ENCODE measurements around the gene CFDP1. TPM values are rescaled to one million over a fixed set of nuclear protein-coding genes. Genes with fewer than 3 reads are reported as not detected.

Gene CFDP1
- total RNA-seq, 1 donor from 2014 or later = 60.2 TPM

- DNase-seq (ENCODE audit: low spot score) = no peak
Observed at GRCh38 chr16:75319513-75320411, 113.5 kb downstream of the CFDP1 start.

DNA sequence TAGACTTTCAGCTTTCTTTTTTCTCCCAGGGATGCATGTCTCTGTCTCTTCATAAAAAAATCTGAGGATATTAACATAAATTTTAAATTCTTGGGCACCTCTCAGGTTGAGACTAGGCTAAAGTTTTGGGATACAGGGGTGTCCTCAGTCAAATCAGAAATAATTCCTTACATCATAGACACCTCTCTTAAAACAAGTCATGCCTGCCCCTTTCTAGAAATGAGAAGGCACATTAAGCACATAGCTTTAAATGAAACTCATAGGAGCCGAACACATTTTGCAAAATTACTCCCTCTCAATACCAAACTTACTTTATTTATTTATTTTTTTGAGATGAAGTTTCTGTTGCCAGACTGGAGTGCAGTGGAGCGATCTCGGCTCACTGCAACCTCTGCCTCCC, 114.6 kb downstream of the CFDP1 start:
- no peak for DNase-seq (ENCODE audit: low spot score)

DNA sequence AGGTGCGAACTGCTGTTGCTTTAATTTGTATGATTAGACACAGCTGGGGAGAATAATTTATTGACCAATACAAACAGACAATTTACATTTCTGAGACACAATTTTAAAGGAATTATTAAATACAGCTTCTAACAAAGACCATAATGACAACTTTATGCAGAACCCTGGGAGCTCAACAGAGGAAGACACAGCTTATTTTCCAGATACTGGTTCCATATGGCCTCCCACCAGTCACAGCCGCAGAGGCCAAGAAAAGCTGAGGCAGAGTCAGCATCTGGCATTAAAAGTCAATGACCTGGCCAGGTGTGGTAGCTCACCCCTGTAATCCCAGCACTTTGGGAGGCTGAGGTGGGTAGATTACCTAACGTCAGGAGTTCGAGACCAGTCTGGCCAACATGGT, 115.8 kb downstream of the CFDP1 start:
- DNase-seq (ENCODE audit: low spot score) = no peak

DNA sequence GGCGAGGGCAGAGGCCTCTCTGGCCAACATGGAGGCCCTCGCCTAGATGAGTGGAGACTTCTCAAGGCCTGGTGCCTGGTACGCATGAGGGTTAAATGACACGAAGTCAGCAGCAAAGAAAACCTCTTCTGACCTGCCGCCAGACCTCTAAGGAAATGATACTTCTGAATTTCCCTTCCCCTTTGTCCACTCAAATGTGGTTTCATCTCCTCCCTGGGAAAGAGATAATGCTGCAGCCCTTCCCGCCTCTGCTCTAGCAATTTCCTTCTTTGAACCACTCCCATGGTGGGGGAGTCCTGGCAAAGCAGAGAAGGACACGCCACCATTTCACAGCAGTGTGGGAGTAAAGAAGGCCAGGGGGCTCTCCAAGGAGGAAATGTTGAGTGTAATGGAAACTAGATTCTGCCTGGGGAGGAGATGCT, 116.2 kb downstream of the CFDP1 start:
- DNase-seq (ENCODE audit: low spot score) = no peak

GRCh38 chr16:75315539-75316306, 117.6 kb downstream of the CFDP1 start:
- DNase-seq (ENCODE audit: low spot score) = no peak

DNA sequence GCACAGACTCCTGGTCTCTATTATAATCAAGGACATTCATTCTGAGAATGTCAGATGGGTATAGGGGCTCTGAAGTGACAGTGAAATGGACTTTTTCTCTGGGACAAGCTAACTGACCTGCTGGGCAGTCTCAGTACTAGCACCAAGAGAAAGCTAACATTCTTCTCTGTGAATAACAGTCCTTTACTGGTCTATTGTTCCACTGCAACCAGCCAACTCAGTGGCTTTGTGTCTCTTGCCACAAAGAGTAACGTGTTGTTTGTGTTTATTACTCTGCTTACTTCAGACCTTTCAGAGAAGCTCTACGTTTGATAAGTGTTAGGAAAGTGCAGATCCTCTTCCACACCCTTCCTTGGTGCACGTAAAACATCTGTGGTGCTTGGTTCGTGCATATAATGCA, 120.4 kb downstream of the CFDP1 start:
- no peak for DNase-seq (ENCODE audit: low spot score)

DNA sequence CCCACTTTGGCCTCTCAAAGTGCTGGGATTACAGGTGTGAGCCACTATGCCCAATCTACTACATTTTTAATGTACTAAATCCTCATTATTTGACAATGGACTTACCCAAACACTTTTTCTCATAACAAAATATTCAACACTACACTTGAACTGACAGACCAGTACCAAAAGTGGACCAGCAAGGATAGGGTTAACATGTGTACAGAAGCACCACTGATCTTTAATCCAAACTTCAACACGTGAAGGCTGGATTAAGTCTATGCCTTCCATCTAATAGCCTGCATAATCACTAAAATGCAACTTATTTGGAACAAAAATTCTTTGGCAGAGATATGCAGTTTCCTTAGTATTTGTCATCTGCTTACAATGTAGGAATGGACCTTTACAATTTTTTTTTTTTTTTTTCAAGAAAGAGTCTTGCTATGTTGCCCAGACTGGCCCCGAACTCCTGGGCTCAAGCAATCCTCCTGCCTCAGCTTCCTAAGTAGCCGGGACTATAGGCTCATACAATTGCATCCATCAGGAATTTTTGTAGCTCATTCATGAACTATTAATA, 121.8 kb downstream of the CFDP1 start:
- no peak for DNase-seq (ENCODE audit: low spot score)

DNA sequence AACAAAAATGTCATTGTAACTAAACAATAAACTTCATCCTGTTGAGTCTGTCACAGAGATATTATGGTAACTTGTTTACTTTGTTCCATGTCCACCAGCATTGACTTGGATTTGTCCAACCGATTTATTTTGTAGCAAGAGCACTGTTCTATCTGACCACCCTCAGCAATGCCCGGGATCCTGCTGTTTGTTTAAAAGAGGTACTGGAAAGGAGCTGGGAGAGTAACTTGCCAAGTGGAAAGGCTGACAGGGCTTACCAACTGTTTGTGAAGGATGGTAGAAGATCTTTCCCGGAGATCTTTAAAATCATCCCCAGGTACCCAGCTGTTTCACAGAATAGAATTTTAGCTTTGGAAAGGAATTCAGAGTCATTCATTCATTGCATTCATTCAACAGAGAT, 122.8 kb downstream of the CFDP1 start:
- no peak for DNase-seq (ENCODE audit: low spot score)

DNA sequence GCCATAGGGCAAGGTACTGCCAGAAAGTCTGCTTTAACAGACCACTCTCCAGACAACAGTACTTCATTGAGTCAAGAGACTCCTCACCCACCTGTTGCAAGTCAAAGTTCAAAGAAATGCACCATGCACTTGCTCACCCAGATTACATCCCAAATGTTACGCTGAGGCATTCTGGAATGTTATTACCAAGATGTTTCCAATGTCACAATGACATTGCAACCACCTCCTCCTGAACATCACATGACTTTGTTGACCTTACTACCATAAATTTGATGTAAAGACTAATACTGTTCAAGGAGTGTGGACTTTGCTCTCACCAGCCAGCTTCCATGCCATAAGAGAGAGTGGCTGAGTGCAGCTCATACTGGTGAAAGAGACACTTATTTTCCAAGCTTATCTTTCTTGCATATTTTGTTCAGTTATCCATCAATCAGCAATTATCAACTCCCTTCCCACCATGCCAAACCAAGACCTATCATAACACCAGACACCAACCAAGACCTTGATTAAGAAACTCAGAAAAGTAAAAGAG, 123.3 kb downstream of the CFDP1 start:
- DNase-seq (ENCODE audit: low spot score) = no peak

- no peak for DNase-seq (ENCODE audit: low spot score)
Observed at GRCh38 chr16:75309156-75309555, 124.1 kb downstream of the CFDP1 start.

- DNase-seq (ENCODE audit: low spot score) = no peak
Observed at GRCh38 chr16:75308011-75308410, 125.3 kb downstream of the CFDP1 start.

GRCh38 chr16:75307506-75307905, 125.8 kb downstream of the CFDP1 start:
- no peak for DNase-seq (ENCODE audit: low spot score)

DNA sequence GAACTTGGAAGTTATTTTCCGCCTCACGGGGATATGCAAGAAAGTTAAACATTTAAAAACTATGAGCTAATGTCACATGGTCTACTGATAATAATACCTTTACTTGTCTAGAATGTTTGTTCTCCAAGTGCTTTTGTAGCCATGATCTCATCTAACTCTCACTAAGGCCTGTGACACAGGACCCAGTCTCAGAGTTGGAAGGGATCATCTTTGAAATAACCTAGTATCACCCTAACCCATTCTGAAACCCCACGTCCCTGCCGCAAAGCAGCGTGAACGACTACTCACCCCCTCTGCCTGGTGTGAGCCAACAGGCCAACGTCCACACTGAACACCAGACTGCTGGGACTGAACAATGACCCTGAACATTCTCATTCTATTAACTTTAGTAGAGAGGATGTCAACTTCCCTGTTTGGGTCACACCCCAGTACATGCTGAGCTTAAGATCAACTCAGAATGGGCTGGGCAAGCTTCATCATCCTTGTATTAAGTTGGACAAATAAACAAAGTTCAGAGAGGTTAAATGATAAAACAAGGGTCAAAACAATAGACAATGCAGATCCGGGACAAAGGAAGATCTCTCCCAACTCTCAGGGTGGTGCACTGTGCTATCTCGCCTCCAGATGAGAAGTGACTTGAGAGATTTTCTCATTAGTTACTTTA, 127.1 kb downstream of the CFDP1 start:
- DNase-seq (ENCODE audit: low spot score) = no peak

DNA sequence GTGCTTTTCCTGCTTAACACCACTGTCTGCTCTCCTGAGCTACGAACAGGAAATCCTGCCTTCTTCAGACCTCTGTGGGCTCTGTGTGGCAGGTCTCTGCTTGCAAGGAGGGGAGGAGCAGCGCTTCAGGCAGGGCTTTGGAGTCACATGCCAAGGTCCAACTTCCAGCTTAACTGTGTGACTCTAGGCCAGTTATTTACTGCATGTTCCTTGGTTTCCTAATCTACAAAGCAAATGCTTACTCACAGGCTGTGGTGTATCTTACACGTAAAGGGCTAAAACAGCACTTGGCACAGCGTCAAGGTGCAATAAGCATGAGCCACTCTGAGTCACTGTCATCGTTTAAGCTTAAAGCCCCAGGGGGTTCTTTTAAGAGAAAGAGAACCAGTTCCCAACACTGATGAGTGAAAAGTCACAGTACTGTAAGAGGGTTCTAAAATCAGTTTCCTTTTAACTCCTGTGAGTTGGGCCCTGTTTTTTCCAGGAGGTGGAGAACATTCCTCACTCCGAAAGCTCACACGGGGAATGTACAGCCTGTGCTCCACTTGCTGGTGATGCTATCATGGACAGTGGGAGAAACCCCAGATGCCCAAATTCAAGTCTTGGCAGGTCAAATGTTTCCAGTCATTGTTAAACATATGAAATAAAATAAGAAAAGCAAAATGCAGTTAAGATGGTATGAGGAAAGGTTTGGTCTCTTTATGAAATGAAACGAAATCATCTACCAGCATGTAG, 127.8 kb downstream of the CFDP1 start:
- DNase-seq (ENCODE audit: low spot score) = peak; percentile 89

DNA sequence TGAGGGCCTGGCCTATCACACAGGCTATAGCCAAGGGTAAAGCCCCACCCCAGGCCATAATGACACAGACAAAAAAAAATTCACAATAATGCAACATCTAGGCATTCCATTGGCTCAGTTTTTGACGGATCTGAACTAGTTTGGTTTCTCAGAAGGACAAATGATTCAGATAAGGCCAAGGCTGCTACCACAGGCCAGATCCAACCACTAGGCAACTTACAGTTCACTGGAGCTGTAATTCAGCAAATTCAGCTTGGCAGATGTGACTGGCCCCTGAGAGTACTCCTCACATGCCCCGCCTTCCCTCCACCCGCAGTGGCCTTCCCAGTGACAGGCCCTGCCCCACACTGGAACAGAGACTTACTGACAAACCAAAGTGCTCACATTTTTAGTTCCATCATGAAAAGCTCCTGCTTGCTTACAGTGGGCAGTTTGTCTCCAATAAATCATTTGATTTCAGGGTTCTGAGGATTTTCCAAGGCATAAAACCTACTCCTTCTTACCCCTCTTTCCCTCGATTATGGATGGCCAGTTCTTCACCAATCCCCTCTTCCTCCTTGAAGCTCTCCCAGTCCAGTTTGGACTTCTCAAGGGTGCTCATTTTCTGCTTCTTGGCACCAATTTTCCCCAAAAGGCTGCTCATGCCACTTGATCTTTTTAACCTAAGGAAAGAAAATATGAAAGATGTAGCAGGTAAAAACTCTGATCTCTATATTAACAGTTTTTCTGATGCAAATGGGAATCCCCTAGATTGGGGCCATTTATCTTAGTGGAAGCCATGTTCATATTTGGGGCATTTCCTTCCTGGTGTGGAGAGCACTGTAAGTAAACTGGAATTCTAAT, 128.6 kb downstream of the CFDP1 start:
- DNase-seq (ENCODE audit: low spot score) = no peak

DNA sequence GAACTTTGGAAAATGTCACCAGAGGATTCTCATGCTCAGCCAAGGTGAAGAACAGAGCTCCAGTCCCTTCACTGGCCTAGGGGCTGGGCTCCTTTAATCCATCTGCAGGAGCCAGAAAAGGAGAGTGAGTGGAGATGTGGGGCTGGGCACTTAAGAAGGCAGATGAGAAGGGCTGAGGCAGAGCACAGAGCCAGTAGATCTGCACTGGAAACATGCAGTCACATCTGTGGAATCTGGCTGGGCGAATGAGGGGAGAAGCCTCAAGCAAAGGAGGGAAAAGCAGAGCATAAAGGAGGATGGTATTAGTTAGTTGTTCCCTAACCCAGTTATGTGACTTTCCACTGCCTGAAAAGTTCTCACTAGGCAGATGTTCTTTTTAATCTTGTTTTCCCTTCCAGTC, 131.5 kb downstream of the CFDP1 start:
- DNase-seq (ENCODE audit: low spot score) = no peak

DNA sequence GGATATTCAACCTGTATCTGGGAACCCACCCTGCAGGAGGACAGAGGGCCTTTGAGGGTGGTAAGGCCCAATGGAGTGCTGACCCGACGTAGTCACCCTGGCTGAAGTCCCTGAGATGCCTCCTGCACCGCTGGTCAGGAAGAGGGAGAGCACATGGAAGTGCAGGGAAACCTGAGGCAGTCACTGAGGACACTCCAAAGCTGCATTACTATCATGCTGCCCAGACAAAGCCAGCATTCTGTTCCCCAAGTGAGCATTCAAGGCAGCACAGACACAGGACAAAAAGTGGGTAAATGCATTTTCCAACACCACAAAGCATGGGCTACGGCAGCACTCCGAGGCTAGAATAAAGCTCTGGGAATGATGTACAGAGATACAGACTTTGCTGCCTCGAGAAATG, 135.0 kb downstream of the CFDP1 start:
- no peak for DNase-seq (ENCODE audit: low spot score)

DNA sequence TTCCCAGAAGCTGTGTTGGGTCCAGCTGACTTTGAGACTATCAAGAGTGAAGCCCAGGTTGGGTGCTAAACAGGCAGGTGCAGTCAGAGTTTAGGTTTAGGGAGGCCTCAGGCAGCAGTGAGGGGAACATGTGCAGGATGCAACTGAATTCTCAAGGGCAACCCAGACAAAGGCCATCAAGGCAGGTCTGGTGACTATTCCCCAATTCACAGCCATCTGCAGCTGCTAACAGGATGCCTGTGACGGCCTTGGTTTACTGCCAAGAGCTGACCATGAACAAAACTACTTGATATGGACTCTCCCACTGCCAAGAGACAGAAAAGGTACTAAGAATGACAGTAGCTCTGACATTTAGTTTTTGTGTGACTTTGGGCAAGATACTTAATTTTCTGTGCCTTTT, 136.7 kb downstream of the CFDP1 start:
- no peak for DNase-seq (ENCODE audit: low spot score)

- DNase-seq (ENCODE audit: low spot score) = no peak
Observed at GRCh38 chr16:75294773-75295459, 138.4 kb downstream of the CFDP1 start.

DNA sequence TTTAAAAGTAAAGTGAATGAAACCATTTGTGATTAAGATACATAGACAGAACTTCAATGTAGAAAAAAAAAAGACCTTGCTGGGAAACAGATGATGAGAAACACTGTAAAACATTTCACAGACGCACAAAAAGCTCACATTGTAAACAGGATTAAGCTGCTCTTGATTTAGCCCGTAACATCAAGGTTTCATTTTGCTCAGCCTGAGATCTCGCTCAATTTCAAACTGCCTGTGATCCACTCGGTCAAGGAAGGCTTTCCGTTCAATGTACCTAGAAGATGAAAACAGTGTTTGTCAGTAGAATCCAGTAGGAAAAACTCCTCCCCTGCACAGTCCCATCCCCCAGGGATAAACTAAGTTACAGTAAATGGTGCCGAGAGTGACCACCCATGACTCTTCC, 139.5 kb downstream of the CFDP1 start:
- DNase-seq (ENCODE audit: low spot score) = no peak
